Left lobe of liver (tissue), 2 donors: ENCODE results near the gene SPINT2. TPM values are rescaled to one million over a fixed set of nuclear protein-coding genes. Genes with fewer than 3 reads are reported as not detected.

ENCODE experiments used
- ATAC-seq: fragments of 200-7000 bp; cut with Tn5 transposase; one replicate; pipeline ENCODE4 v1.9.1; 2020; ENCODE audit warnings: mild to moderate bottlenecking, moderate library complexity
- DNase-seq: peaks from one replicate; pipeline ENCODE4 v3.0.0-alpha.2; 2020; ENCODE audit warnings: low spot score
- total RNA-seq: library from RNA; stranded (reverse); gene quantifications from one replicate; pipeline ENCODE4 v1.2.1, GENCODE V29; 2021
- donor health status: DM: no; HTN: no; CAD: no; lungs with moderate emphysema.
- donor health status: DM: no; HTN: yes; CAD: no.

Gene SPINT2
- total RNA-seq, 1 donor from 2014 or later: 7.3 TPM

GRCh38 chr19:38266981-38267597 lies 2.7 kb downstream of the SPINT2 start:
- ATAC-seq (peak; percentile 21), DNase-seq (no peak)

- no peak for DNase-seq
- peak; percentile 13 for ATAC-seq
These were observed 3.5 kb downstream of the SPINT2 start for GRCh38 chr19:38267761-38268483.

- ATAC-seq: no peak
- DNase-seq: no peak
These were observed 4.2 kb downstream of the SPINT2 start for GRCh38 chr19:38268539-38268938.

GRCh38 chr19:38270587-38271167 lies 6.3 kb downstream of the SPINT2 start:
- ATAC-seq (no peak), DNase-seq (no peak)

DNA sequence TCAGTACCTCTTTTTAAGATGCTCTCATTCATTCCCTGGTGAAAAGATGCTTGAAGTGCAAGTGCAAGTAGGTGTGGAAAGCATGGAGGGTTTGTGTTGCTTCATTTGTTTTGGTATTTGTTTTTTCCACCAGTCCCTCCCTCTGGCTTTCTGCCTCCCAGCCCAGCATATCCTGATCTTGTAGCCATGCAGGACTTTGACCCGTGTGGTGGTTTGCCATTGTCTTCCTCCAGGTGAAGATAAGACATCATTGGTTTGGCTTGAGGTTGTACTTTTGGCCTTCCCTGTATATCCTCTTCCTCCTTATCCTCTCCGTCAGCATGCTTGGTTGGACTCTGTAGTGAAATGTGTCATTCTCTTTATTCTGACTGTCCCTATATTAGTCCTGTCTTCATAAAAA lies 9.1 kb downstream of the SPINT2 start:
- DNase-seq: no peak
- ATAC-seq: peak; percentile 43

GRCh38 chr19:38274739-38275138 lies 10.4 kb downstream of the SPINT2 start:
- DNase-seq (no peak), ATAC-seq (no peak)

GRCh38 chr19:38276942-38277517 lies 12.7 kb downstream of the SPINT2 start:
- DNase-seq (no peak), ATAC-seq (no peak)

DNA sequence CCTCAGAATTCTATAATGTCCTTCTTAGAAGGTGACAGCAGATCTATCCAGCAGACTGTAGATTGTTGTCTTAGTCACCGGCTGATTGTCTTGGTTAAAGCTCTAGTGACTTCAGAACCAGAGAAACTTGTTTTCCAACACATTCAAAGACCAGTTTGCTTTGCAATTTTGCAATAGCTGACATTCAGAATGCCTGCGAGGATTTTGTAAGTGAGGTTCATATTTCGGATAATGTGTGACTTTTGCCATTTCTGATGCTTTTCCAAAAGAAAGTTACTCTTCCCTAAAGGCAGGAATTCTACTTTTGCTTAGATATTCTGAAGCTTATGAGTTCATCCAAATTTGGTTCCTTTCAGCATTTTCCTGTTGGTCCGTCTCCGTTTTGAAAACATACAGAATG lies 13.2 kb downstream of the SPINT2 start:
- ATAC-seq (no peak), DNase-seq (no peak)

DNA sequence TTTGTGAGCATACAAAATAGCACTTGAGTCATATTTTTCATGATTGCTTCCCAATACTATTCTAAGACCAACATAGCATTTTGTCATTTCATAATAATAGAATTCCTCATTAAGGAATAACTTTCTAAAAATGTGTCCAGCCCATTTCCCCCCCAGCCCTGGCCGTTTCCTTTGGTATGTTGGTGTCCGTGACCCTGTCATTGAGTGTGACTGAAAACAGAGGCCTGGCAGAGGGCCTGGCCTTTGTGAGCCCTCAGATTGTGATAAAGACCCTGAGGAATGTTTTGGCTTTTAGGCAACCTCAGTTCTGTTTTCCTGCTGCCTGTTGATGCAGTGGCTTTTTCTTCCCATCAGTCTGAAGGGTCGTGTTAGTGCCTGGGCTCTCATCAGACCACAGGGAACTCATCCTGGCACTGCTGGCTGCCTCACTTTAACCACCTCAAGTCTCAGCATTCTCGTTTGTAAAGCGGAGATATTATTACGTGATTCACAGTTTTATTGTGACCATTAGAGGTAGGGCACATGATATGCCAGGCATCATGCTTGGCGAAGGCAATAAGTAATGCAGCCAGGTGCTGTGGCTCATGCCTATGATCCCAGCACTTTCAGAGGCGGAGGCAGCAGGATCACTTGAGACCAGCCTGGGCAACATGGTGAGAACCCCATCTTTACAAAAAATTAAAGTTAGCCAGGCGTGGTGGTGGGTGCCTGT lies 13.8 kb downstream of the SPINT2 start:
- DNase-seq: peak; percentile 55
- peak; percentile 71 for ATAC-seq

- no peak for ATAC-seq
- DNase-seq: no peak
These were observed 14.4 kb downstream of the SPINT2 start for GRCh38 chr19:38278751-38279150.

GRCh38 chr19:38280030-38280921 lies 15.9 kb downstream of the SPINT2 start:
- peak; percentile 33 for ATAC-seq
- no peak for DNase-seq

GRCh38 chr19:38281811-38282566 lies 17.6 kb downstream of the SPINT2 start:
- ATAC-seq (no peak), DNase-seq (no peak)

GRCh38 chr19:38283271-38283670 lies 18.9 kb downstream of the SPINT2 start:
- no peak for ATAC-seq

DNA sequence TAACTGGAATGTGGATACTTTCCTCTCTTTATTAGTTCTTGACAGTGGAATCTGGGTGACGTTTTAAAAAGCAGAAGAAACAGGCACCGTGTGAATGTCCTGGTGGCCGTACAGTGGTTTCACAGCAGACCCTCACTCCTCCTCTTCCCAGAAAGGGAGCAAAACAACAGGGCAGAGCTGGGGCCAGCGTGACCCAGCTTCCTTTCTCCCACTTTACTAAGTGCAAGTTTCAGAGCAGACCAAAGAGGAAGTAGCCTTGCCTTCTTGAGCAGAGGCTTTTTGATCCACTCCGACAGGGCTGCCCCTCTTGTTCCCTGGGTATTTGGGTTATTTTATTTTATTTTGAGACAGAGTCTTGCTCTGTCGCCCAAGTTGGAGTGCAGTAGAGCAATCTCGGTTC lies 20.0 kb downstream of the SPINT2 start:
- ATAC-seq: peak; percentile 44

More at GRCh38 chr19:38283271-38283670, 18.9 kb downstream of the SPINT2 start:
- DNase-seq: no peak

DNA sequence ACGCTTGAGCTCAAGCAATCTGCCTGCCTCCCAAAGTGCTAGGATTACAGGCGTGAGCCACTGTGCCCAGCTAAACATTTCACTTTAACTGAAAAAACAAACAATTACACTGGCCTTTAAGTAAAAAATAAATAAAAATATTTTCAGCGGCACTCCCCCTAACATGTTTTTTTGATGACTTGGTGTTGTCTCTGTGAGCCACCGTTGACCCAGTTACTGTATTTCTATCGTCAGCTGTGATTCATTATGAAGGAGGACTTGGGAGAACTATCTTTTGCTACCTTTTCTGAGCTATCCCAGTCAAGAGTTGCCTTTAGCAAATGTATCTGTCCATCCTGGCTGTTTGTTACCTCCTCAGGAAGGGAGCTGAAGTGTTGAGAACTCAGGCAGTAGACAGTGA lies 21.2 kb downstream of the SPINT2 start:
- no peak for ATAC-seq

More for the DNA sequence above, 20.0 kb downstream of the SPINT2 start:
- no peak for DNase-seq

GRCh38 chr19:38287604-38288003 lies 23.2 kb downstream of the SPINT2 start:
- DNase-seq (no peak), ATAC-seq (peak; percentile 30)

More for the DNA sequence above, 21.2 kb downstream of the SPINT2 start:
- no peak for DNase-seq

DNA sequence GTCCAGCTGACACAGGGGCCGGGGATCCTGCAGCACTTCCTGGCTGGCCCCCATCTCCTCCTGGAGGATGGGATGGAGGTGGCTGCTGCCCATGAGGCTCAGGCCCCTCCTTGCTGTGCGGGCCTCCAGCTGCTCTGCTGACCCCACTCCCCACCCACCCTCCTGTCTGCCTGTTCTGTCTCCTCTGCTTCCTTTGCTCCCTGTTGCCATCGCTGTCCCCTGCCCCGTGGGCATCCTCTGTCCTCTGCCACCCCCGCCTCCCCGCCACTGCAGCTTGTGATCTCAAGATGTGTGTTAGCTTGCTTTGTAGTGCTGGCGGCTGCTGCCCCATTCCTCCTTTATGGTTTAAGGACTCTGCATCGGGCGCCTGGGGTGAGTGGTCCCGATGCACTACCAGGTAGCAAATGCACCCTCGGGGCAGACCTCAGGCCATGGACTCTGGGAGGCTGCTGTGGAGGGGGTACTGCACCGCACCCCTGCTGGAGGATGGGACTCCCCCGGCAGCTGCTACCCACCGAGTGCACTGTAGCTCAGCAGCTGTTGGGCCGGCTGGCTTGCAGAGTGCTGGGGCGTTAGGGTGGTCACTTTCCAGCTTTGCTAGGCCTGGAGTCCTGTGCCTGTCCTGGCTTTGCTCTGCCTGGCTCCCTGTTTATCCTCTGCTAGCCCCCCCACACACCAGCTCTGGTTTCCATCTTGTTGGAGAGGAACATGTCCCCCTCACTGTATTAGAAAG lies 23.9 kb downstream of the SPINT2 start:
- DNase-seq (no peak), ATAC-seq (no peak)

DNA sequence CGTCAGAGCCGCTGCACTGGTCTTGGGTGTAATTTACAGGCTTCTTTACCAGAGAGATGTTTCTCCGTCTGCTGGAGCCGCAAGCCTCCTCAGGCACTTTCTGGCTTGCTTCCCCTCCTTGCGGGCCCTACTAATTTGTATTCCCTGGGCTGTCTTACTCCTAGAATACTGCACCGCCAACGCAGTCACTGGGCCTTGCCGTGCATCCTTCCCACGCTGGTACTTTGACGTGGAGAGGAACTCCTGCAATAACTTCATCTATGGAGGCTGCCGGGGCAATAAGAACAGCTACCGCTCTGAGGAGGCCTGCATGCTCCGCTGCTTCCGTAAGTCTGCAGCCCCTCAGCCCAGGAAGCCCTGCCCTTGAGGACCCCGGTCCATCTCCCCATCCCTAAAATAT lies 25.6 kb downstream of the SPINT2 start:
- DNase-seq (no peak), ATAC-seq (no peak)
